Measurements from ENCODE around the gene ASB6.

GRCh38 chr9:129675620-129676019, 33.7 kb upstream of the ASB6 start:
- TF ChIP-seq POLR2AphosphoS5 (IDR thresholded peaks at IDR 0.05; ENCODE audit: low read depth) (no peak), CTCF (conservative IDR thresholded peaks at IDR 0.05; ENCODE audit: low read depth in 2 of 2) (no peak), EZH2 (IDR thresholded peaks at IDR 0.05; ENCODE audit: low read depth, unreplicated experiment) (no peak), EZH2phosphoT487 (IDR thresholded peaks at IDR 0.05; ENCODE audit: unreplicated experiment) (no peak), REST (IDR thresholded peaks at IDR 0.05; ENCODE audit: unreplicated experiment) (no peak), ZNF462 (CRISPR knock-in tag; IDR thresholded peaks at IDR 0.05) (no peak), ZNF114 (CRISPR knock-in tag; IDR thresholded peaks at IDR 0.05) (no peak), CREB1 (CRISPR knock-in tag; IDR thresholded peaks at IDR 0.05; ENCODE audit: low read depth) (no peak), JUNB (IDR thresholded peaks at IDR 0.05; ENCODE audit: unreplicated experiment) (no peak), ETS1 (IDR thresholded peaks at IDR 0.05) (no peak), ZNF331 (CRISPR knock-in tag; IDR thresholded peaks at IDR 0.05; ENCODE audit: low read depth) (no peak), NANOG (IDR thresholded peaks at IDR 0.05; ENCODE audit: borderline replicate concordance) (no peak), STAT1 (IDR thresholded peaks at IDR 0.05; ENCODE audit: unreplicated experiment) (no peak)
